ENCODE measurements around the gene TTLL5. TPM values are rescaled to one million over a fixed set of nuclear protein-coding genes. Genes with fewer than 3 reads are reported as not detected.

The TTLL5 gene
- total and polyA plus RNA-seq, 2 of the 13 experiments (the other 11 are each of a cell fraction or from before 2014, with no cell fraction given), result 11.8 to 18.8 TPM

DNA sequence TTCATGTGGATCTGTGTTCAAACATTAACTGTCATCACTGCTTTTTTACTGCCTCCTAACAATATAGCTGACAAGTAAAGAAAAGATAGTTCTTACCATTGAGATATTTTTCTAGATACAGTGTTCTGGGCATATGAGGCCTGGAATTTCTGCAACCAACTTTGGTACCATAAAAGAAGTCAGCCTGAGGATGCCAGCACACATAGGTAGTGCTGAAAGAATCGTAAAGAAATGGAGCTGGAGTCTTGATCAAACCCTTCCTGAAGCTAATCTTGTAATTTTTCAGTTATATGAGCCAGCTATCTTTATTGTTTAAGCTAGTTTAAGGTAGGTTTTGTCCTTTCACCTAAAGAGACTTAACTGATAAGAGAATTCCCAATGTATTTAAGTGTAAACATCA, 11.7 kb upstream of the TTLL5 start:
- Histone ChIP-seq H3K9me3 (ENCODE audit: low read length) (no peaks in the 10 kb centered on the region), H3K79me2 (ENCODE audit: insufficient read depth, low read length) (no peaks in the 10 kb centered on the region), H3K27ac (ENCODE audit: extremely low read length, insufficient read depth, low read length) (peak overlapping the region; percentile 97), H3K36me3 (replicated peaks in 1 of 2; ENCODE audit: control insufficient read depth in 1 of 2, insufficient read depth in 2 of 2, low read length in 2 of 2) (peaks cover 0 to 10% of the 10 kb centered on the region in 2 experiments; a peak in 3 of 5 replicates), H3K27me3 (ENCODE audit: control insufficient read depth in 1 of 2, insufficient read depth in 2 of 2, low read length in 2 of 2) (no peaks in the 10 kb centered on the region), H4K20me1 (ENCODE audit: insufficient read depth, low read length) (no peaks in the 10 kb centered on the region), H3K4me3 (replicated peaks in 1 of 3; ENCODE audit: insufficient read depth in 1 of 3, low read depth in 2 of 3, low read length in 3 of 3) (no peak overlapping the region), H2AFZ (ENCODE audit: low read length) (no peak overlapping the region), H3K4me2 (ENCODE audit: low read depth, low read length) (peak overlapping the region; percentile 67; the same call in 1 of the 2 replicates), H3K4me1 (ENCODE audit: insufficient read depth, low read length) (peaks cover 98% of the 10 kb centered on the region), H3K9ac (ENCODE audit: insufficient read depth, low read depth, low read length) (peak overlapping the region; percentile 70)
- POLR2A ChIA-PET, result interaction anchor here (1.1 to 7.5 kb wide), 5 partner anchors 9 to 109 kb away, joined by 3 to 127 read pairs (median 15); partner anchors contain the start of genes ERG28, FLVCR2 and TTLL5
- CTCF ChIA-PET (ENCODE audit: low intra/inter-chr PET ratio, low total read pairs), result interaction anchor here (1.2 kb wide), 1 partner anchor 72 kb away, joined by 4 read pairs; no protein-coding TSS in a partner anchor
- BruUV-seq (replicated peaks), result no TSS peak
- in situ Hi-C loops (cut with HindIII; ENCODE audit: extremely low pct_ligation_motif_present, low pct_unique_long_range_greater_than_20kb), result no loop called here
- intact Hi-C loops (cut with micrococcal nuclease; ENCODE audit: unreplicated experiment), result loop anchor here (2.0 kb wide), 2 partner anchors 23 to 131 kb away; no protein-coding TSS in a partner anchor
- FAIRE-seq (no peak), DNase-seq (ENCODE audit: low spot score) (no peak), ATAC-seq (no peak)
- TF ChIP-seq ZNF567 (CRISPR knock-in tag; IDR thresholded peaks at IDR 0.05; ENCODE audit: borderline replicate concordance) (no peak), ZNF329 (CRISPR knock-in tag; IDR thresholded peaks at IDR 0.05; ENCODE audit: low read depth) (peak; percentile 97)
- TF ChIP-seq, protein P1, sequence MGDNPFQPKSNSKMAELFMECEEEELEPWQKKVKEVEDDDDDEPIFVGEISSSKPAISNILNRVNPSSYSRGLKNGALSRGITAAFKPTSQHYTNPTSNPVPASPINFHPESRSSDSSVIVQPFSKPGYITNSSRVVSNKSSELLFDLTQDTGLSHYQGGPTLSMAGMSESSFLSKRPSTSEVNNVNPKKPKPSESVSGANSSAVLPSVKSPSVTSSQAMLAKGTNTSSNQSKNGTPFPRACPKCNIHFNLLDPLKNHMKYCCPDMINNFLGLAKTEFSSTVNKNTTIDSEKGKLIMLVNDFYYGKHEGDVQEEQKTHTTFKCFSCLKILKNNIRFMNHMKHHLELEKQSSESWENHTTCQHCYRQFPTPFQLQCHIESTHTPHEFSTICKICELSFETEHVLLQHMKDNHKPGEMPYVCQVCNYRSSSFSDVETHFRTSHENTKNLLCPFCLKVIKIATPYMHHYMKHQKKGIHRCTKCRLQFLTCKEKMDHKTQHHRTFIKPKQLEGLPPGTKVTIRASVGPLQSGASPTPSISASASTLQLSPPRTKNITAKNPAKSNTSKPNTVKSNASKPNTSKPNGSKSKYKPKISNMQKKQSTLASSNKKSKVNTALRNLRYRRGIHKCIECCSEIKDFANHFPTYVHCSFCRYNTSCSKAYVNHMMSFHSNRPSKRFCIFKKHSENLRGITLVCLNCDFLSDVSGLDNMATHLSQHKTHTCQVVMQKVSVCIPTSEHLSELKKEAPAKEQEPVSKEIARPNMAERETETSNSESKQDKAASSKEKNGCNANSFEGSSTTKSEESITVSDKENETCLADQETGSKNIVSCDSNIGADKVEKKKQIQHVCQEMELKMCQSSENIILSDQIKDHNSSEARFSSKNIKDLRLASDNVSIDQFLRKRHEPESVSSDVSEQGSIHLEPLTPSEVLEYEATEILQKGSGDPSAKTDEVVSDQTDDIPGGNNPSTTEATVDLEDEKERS (CRISPR knock-in tag; IDR thresholded peaks at IDR 0.05), result 0 out of 2 replicates have a peak, but pooled peaks have one; percentile 17
- WGBS (ENCODE audit: low lambda C conversion rate), result 100% methylated on average over 1 of the region's 1 CpG

DNA sequence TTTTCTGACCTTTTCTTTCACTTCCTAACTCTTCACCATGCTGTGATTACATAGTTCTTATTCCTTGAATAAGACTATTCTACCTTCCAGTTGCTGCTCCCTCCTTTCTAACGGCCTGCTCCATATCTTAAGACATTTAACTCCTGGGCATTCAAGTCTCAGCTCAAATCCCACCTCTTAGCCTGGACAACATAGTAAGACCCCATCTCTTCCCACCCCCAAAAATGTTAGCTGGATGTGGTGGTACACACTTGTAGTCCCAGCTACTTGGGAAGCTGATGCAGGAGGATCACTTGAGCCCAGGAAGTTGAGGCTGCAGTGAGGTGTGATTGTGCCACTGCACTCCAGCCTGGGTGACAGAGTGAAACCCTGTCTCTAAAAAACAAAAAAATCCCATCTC, 11.3 kb upstream of the TTLL5 start:
- peak overlapping the region; percentile 70 for H3K9ac ChIP-seq (ENCODE audit: insufficient read depth, low read depth, low read length)
- ATAC-seq (no peak), FAIRE-seq (no peak), DNase-seq (ENCODE audit: low spot score) (no peak)
- H3K4me3 ChIP-seq (replicated peaks in 1 of 3; ENCODE audit: insufficient read depth in 1 of 3, low read depth in 2 of 3, low read length in 3 of 3), result no peak overlapping the region
- intact Hi-C loops (cut with micrococcal nuclease; ENCODE audit: unreplicated experiment), result loop anchor here (1.0 to 2.0 kb wide), 3 partner anchors 23 to 131 kb away; no protein-coding TSS in a partner anchor
- WGBS (ENCODE audit: low lambda C conversion rate), result 87% methylated on average over 1 of the region's 1 CpG
- no peaks in the 10 kb centered on the region for H4K20me1 ChIP-seq (ENCODE audit: insufficient read depth, low read length)
- no peaks in the 10 kb centered on the region for H3K79me2 ChIP-seq (ENCODE audit: insufficient read depth, low read length)
- in situ Hi-C loops (cut with HindIII; ENCODE audit: extremely low pct_ligation_motif_present, low pct_unique_long_range_greater_than_20kb), result loop anchor here (5.0 kb wide), 1 partner anchor 72 kb away; the partner anchor contains the start of gene FLVCR2
- H3K27me3 ChIP-seq (ENCODE audit: control insufficient read depth in 1 of 2, insufficient read depth in 2 of 2, low read length in 2 of 2), result no peaks in the 10 kb centered on the region
- ChIA-PET POLR2A (interaction anchor here (1.1 to 7.5 kb wide), 6 partner anchors 8 to 110 kb away, joined by 3 to 127 read pairs (median 24); partner anchors contain the start of genes ERG28, FLVCR2 and TTLL5), CTCF (ENCODE audit: low intra/inter-chr PET ratio, low total read pairs) (interaction anchor here (1.2 kb wide), 1 partner anchor 72 kb away, joined by 4 read pairs; no protein-coding TSS in a partner anchor)
- H3K36me3 ChIP-seq (replicated peaks in 1 of 2; ENCODE audit: control insufficient read depth in 1 of 2, insufficient read depth in 2 of 2, low read length in 2 of 2), result peaks cover 0 to 14% of the 10 kb centered on the region in 2 experiments; a peak in 3 of 5 replicates
- peak overlapping the region; percentile 97 for H3K27ac ChIP-seq (ENCODE audit: extremely low read length, insufficient read depth, low read length)
- no peak overlapping the region for H2AFZ ChIP-seq (ENCODE audit: low read length)
- peaks cover 94% of the 10 kb centered on the region for H3K4me1 ChIP-seq (ENCODE audit: insufficient read depth, low read length)
- no peaks in the 10 kb centered on the region for H3K9me3 ChIP-seq (ENCODE audit: low read length)
- no TSS peak for BruUV-seq (replicated peaks)
- H3K4me2 ChIP-seq (ENCODE audit: low read depth, low read length), result peak overlapping the region; percentile 67
- TF ChIP-seq, protein P1 (CRISPR knock-in tag; IDR thresholded peaks at IDR 0.05), result peak; percentile 35; the same call in 1 of the 2 replicates
- TF ChIP-seq ZNF317 (CRISPR knock-in tag; IDR thresholded peaks at IDR 0.05) (no peak), ZNF263 (CRISPR knock-in tag; IDR thresholded peaks at IDR 0.05) (0 out of 2 replicates have a peak, but pooled peaks have one; percentile 39), REXO4 (CRISPR knock-in tag; IDR thresholded peaks at IDR 0.05; ENCODE audit: borderline replicate concordance) (no peak), ZBTB21 (CRISPR knock-in tag; IDR thresholded peaks at IDR 0.05) (no peak), ZNF891 (CRISPR knock-in tag; IDR thresholded peaks at IDR 0.05) (no peak), ZNF138 (CRISPR knock-in tag; IDR thresholded peaks at IDR 0.05; ENCODE audit: low read depth) (no peak), SETDB1 (CRISPR knock-in tag; IDR thresholded peaks at IDR 0.05; ENCODE audit: borderline replicate concordance) (no peak), MZF1 (CRISPR knock-in tag; IDR thresholded peaks at IDR 0.05; ENCODE audit: borderline replicate concordance) (no peak)
